HepG2 (cell line): Measurements from ENCODE around the gene PDXDC1. TPM values are rescaled to one million over a fixed set of nuclear protein-coding genes. Genes with fewer than 3 reads are reported as not detected.
"Not testable (repeated sequence)": the region's sequence is repeated elsewhere in the genome, so short reads cannot be mapped to it uniquely, and the experiment has no call there.

Source experiments
- ATAC-seq: fragments of 200-7000 bp; cut with Tn5 transposase; 3 replicates; pipeline ENCODE4 v1.9.1; 2020; ENCODE audit warnings: mild to moderate bottlenecking, moderate library complexity
- BruUV-seq: library from RNA; stranded (reverse); fragments of 400-500 nt; replicated peaks from 2 replicates; lab custom pipeline; 2021; lab: Mats Ljungman, UMichigan
- CTCF ChIA-PET: fragments of 300-600 bp; formaldehyde crosslinking; extraction: SDS; loops from one replicate; lab custom pipeline; 2021; ENCODE audit warnings: low total read pairs, inconsistent platforms, low intra/inter-chr PET ratio; lab: Yijun Ruan, JAX
- POLR2A ChIA-PET: fragments of 350-600 bp; sonication (Branson Sonifier 250); formaldehyde crosslinking; loops from one replicate; lab custom pipeline; 2020; ENCODE audit warnings: antibody characterized with exemption, inconsistent platforms; lab: Yijun Ruan, JAX
- DNase-seq: peaks from one replicate; pipeline ENCODE4 v3.0.0-alpha.2; 2015; ENCODE audit warnings: low spot score
- FAIRE-seq: peaks from 3 replicates; lab custom pipeline; 2011; peaks lifted over from hg19 to GRCh38; lab: Jason Lieb, UNC
- H2AFZ ChIP-seq: one replicate; pipeline ENCODE4 v1.6.1; 2011; ENCODE audit warnings: low read length, inconsistent platforms
- H3K27ac ChIP-seq: fragments of 300-600 bp; 3 replicates; pipeline ENCODE4 v1.8.0; 2011; ENCODE audit warnings: mixed run types, mild to moderate bottlenecking, mixed read lengths, low read length, inconsistent platforms; ENCODE audit not compliant: insufficient read depth; ENCODE audit errors: extremely low read length
- H3K27me3 ChIP-seq, 2 experiments: fragments of 200-600 bp in 1 of 2; 2 replicates in 1 of 2; 3 replicates in 1 of 2; pipeline versions ENCODE4 v1.6.0 to v1.8.0; 2011; ENCODE audit warnings: low read length in 2 of 2, mild to moderate bottlenecking in 2 of 2, moderate library complexity in 2 of 2, inconsistent platforms in 1 of 2; ENCODE audit not compliant: insufficient read depth in 2 of 2, control insufficient read depth in 1 of 2
- H3K36me3 ChIP-seq, 2 experiments: fragments of 200-600 bp in 1 of 2; replicated peaks in 1 of 2; 2 replicates in 1 of 2; 3 replicates in 1 of 2; pipeline versions ENCODE4 v1.5.1 to v1.8.0; 2011; ENCODE audit warnings: low read length in 2 of 2, inconsistent platforms in 1 of 2; ENCODE audit not compliant: insufficient read depth in 2 of 2, control insufficient read depth in 1 of 2
- H3K4me1 ChIP-seq: 2 replicates; pipeline ENCODE4 v1.5.1; 2012; ENCODE audit warnings: low read length, inconsistent platforms; ENCODE audit not compliant: insufficient read depth
- H3K4me2 ChIP-seq: 2 replicates; pipeline ENCODE4 v1.6.0; 2011; ENCODE audit warnings: low read depth, low read length, inconsistent platforms
- H3K4me3 ChIP-seq, 3 experiments: fragments of 200-600 bp in 1 of 3; sonication (generic), shearing (Covaris generic) in 1 of 3; replicated peaks in 1 of 3; 2 replicates each; pipeline ENCODE4 v1.5.1; 2011 to 2016; ENCODE audit warnings: low read length in 3 of 3, inconsistent platforms in 2 of 3, low read depth in 2 of 3, mild to moderate bottlenecking in 2 of 3, control low read depth in 1 of 3, mixed read lengths in 1 of 3; ENCODE audit not compliant: insufficient read depth in 1 of 3
- H3K79me2 ChIP-seq: one replicate; pipeline ENCODE4 v1.6.1; 2011; ENCODE audit warnings: low read length, inconsistent platforms; ENCODE audit not compliant: insufficient read depth
- H3K9ac ChIP-seq: 2 replicates; pipeline ENCODE4 v1.6.0; 2011; ENCODE audit warnings: mild to moderate bottlenecking, low read depth, low read length, inconsistent platforms; ENCODE audit not compliant: insufficient read depth
- H3K9me3 ChIP-seq: 2 replicates; pipeline ENCODE4 v1.5.1; 2012; ENCODE audit warnings: mild to moderate bottlenecking, low read length
- H4K20me1 ChIP-seq: 2 replicates; pipeline ENCODE4 v1.6.0; 2011; ENCODE audit warnings: inconsistent platforms, mild to moderate bottlenecking, low read length, moderate library complexity; ENCODE audit not compliant: insufficient read depth
- PHF8 ChIP-seq: sonication (generic); formaldehyde crosslinking; IDR thresholded peaks from 2 replicates; pipeline ENCODE4 v1.5.0; 2020; ENCODE audit warnings: missing genetic modification reagents
- SAP130 ChIP-seq: IDR thresholded peaks from 2 replicates; pipeline ENCODE4 v1.6.1; 2016; ENCODE audit warnings: low read depth
- SIN3A ChIP-seq: IDR thresholded peaks from 2 replicates; pipeline ENCODE4 v1.6.1; 2011; ENCODE audit warnings: low read depth, mild to moderate bottlenecking, control low read depth, low read length, borderline replicate concordance
- TFAP4 ChIP-seq: sonication (generic); IDR thresholded peaks from 2 replicates; pipeline ENCODE4 v1.6.1; 2016; ENCODE audit warnings: low read depth, borderline replicate concordance
- WGBS: methylation state at CpG from one replicate; pipeline ENCODE4 v1.1.6; 2017; ENCODE audit warnings: low lambda C conversion rate; 5-methylcytosine and 5-hydroxymethylcytosine counted together
- in situ Hi-C: cut with HindIII; loops from 2 replicates; pipeline ENCODE4 v1.10.0; 2017; ENCODE audit warnings: low pct_unique_long_range_greater_than_20kb; ENCODE audit not compliant: extremely low pct_ligation_motif_present
- intact Hi-C: fragments of 100-400 bp; cut with micrococcal nuclease; formaldehyde crosslinking; loops from one replicate; pipeline ENCODE4 v1.10.0; 2022; ENCODE audit not compliant: unreplicated experiment
- polyA plus RNA-seq, 8 experiments: library from polyadenylated mRNA; depleted of rRNA in 3 of 8; stranded (reverse) in 7 of 8; unstranded in 1 of 8; fragments of >200 nt; fragmentation: Illumina TruSeq in 4 of 8; extraction: Trizol in 4 of 8; gene quantifications; 2 replicates each; pipeline versions ENCODE4 v1.2.1 to v1.2.3, GENCODE V29; 2011 to 2016; ENCODE audit warnings: low read depth in 4 of 8, missing spikeins in 1 of 8, mixed read lengths in 1 of 8; ENCODE audit not compliant: insufficient read depth in 1 of 8
- total RNA-seq, 5 experiments: library from RNA; depleted of rRNA; stranded (reverse); fragments of >200 nt; fragmentation: Illumina TruSeq; extraction: Trizol; gene quantifications; 2 replicates each; pipeline ENCODE4 v1.2.3, GENCODE V29; 2016; ENCODE audit warnings: low read depth in 1 of 5
- TF ChIP-seq, protein P1 (sequence below): sonication (generic); formaldehyde crosslinking; IDR thresholded peaks from 2 replicates; pipeline ENCODE4 v1.4.0; 2020; ENCODE audit warnings: missing genetic modification reagents
- TF ChIP-seq, protein P2 (sequence below): sonication (generic); formaldehyde crosslinking; IDR thresholded peaks from 2 replicates; pipeline ENCODE4 v1.4.0; 2020; ENCODE audit warnings: missing genetic modification reagents

Gene PDXDC1
- total and polyA plus RNA-seq, 2 of the 13 experiments (the other 11 are each of a cell fraction or from before 2014, with no cell fraction given) = 133 to 169 TPM

GRCh38 chr16:15154005-15154404 lies 179.2 kb downstream of the PDXDC1 start:
- H2AFZ ChIP-seq, POLR2A ChIA-PET, FAIRE-seq, ATAC-seq: not testable (repeated sequence)
- TF ChIP-seq, protein P1, sequence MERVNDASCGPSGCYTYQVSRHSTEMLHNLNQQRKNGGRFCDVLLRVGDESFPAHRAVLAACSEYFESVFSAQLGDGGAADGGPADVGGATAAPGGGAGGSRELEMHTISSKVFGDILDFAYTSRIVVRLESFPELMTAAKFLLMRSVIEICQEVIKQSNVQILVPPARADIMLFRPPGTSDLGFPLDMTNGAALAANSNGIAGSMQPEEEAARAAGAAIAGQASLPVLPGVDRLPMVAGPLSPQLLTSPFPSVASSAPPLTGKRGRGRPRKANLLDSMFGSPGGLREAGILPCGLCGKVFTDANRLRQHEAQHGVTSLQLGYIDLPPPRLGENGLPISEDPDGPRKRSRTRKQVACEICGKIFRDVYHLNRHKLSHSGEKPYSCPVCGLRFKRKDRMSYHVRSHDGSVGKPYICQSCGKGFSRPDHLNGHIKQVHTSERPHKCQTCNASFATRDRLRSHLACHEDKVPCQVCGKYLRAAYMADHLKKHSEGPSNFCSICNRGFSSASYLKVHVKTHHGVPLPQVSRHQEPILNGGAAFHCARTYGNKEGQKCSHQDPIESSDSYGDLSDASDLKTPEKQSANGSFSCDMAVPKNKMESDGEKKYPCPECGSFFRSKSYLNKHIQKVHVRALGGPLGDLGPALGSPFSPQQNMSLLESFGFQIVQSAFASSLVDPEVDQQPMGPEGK (CRISPR knock-in tag) = peak; percentile 66
- TF ChIP-seq, protein P2, sequence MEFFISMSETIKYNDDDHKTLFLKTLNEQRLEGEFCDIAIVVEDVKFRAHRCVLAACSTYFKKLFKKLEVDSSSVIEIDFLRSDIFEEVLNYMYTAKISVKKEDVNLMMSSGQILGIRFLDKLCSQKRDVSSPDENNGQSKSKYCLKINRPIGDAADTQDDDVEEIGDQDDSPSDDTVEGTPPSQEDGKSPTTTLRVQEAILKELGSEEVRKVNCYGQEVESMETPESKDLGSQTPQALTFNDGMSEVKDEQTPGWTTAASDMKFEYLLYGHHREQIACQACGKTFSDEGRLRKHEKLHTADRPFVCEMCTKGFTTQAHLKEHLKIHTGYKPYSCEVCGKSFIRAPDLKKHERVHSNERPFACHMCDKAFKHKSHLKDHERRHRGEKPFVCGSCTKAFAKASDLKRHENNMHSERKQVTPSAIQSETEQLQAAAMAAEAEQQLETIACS = peak; percentile 71
- TF ChIP-seq SAP130 (peak; percentile 57), TFAP4 (peak; percentile 74; the same call in 1 of the 2 replicates), PHF8 (0 out of 2 replicates have a peak, but pooled peaks have one; percentile 22), SIN3A (0 out of 2 replicates have a peak, but pooled peaks have one; percentile 43)
- TF ChIP-seq, all 625 proteins: peak for 6; not testable (repeated sequence) for 619
- CTCF ChIA-PET, H3K9me3 ChIP-seq, H3K27me3 ChIP-seq, H4K20me1 ChIP-seq, H3K36me3 ChIP-seq, H3K4me1 ChIP-seq, BruUV-seq, DNase-seq, intact Hi-C loops, in situ Hi-C loops: not testable (repeated sequence)
- H3K27ac ChIP-seq = peak overlapping the region; percentile 26
- H3K4me3 ChIP-seq = peak overlapping the region; percentile 73 to 79 (median 79); a peak in 5 of 6 replicates
- peak overlapping the region; percentile 77 for H3K9ac ChIP-seq
- peaks cover 18% of the 10 kb centered on the region for H3K79me2 ChIP-seq
- WGBS = under 1% methylated on average over 22 of the region's 48 CpGs
- H3K4me2 ChIP-seq = peak overlapping the region; percentile 55; the same call in 1 of the 2 replicates
